MM.1S (cell line): ENCODE measurements around the gene PKN1.
A peak's percentile ranks its signal among the peaks of the same experiment; 100 is the strongest.

Source experiments
- DNase-seq: peaks from one replicate; pipeline ENCODE4 v3.0.0-alpha.2; 2015
- H2AFZ ChIP-seq: fragments of 300-600 bp; sonication (generic); 2 replicates; pipeline ENCODE4 v1.6.0; 2016; ENCODE audit warnings: antibody characterized with exemption, low read length
- H3F3A ChIP-seq: fragments of 300-600 bp; sonication (generic); 2 replicates; pipeline ENCODE4 v1.6.1; 2016; ENCODE audit warnings: mild to moderate bottlenecking, antibody characterized with exemption, low read length, moderate library complexity, mixed read lengths; ENCODE audit not compliant: insufficient read depth
- H3K27ac ChIP-seq: fragments of 300-600 bp; sonication (generic); 2 replicates; pipeline ENCODE4 v1.5.1; 2016; ENCODE audit warnings: mild to moderate bottlenecking, low read length
- H3K27me3 ChIP-seq: fragments of 300-600 bp; sonication (generic); replicated peaks from 2 replicates; pipeline ENCODE4 v1.6.0; 2016; ENCODE audit warnings: low read length; ENCODE audit not compliant: insufficient read depth
- H3K36me3 ChIP-seq: fragments of 300-600 bp; sonication (generic); replicated peaks from 2 replicates; pipeline ENCODE4 v1.6.1; 2016; ENCODE audit warnings: mild to moderate bottlenecking, low read length, mixed read lengths; ENCODE audit not compliant: insufficient read depth
- H3K4me1 ChIP-seq: fragments of 300-600 bp; sonication (generic); 2 replicates; pipeline ENCODE4 v1.6.1; 2016; ENCODE audit warnings: low read length, mixed read lengths
- H3K4me2 ChIP-seq: fragments of 300-600 bp; sonication (generic); 2 replicates; pipeline ENCODE4 v1.6.0; 2016; ENCODE audit warnings: low read depth, low read length
- H3K4me3 ChIP-seq: fragments of 300-600 bp; sonication (generic); 2 replicates; pipeline ENCODE4 v1.5.1; 2016; ENCODE audit warnings: low read length, mixed read lengths
- H3K79me2 ChIP-seq: fragments of 300-600 bp; sonication (generic); 2 replicates; pipeline ENCODE4 v1.6.1; 2016; ENCODE audit warnings: mixed run types, low read length, mixed read lengths
- H3K9ac ChIP-seq: fragments of 300-600 bp; sonication (generic); 2 replicates; pipeline ENCODE4 v1.6.1; 2016; ENCODE audit warnings: low read length, mixed read lengths
- H3K9me2 ChIP-seq: fragments of 300-600 bp; sonication (generic); replicated peaks from 2 replicates; pipeline ENCODE4 v1.6.1; 2016; ENCODE audit warnings: mild to moderate bottlenecking, low read length, mixed read lengths; ENCODE audit not compliant: insufficient read depth
- H3K9me3 ChIP-seq: fragments of 300-600 bp; sonication (generic); replicated peaks from 2 replicates; pipeline ENCODE4 v1.6.1; 2016; ENCODE audit warnings: mild to moderate bottlenecking, low read length, mixed read lengths; ENCODE audit not compliant: insufficient read depth
- H4K20me1 ChIP-seq: fragments of 300-600 bp; sonication (generic); 2 replicates; pipeline ENCODE4 v1.6.1; 2016; ENCODE audit warnings: mild to moderate bottlenecking, low read length, moderate library complexity, mixed read lengths; ENCODE audit not compliant: insufficient read depth
- EZH2 ChIP-seq: fragments of 300-600 bp; sonication (generic); optimal IDR thresholded peaks from 2 replicates; pipeline ENCODE3; 2017; ENCODE audit warnings: low read depth, mild to moderate bottlenecking, antibody characterized with exemption, low read length, mixed read lengths
- EZH2phosphoT487 ChIP-seq: fragments of 300-600 bp; sonication (generic); IDR thresholded peaks from 2 replicates; pipeline ENCODE4 v1.6.1; 2018; ENCODE audit warnings: antibody characterized with exemption, low read length
- TF ChIP-seq, protein P1 (sequence below): fragments of 300-600 bp; sonication (generic); IDR thresholded peaks from 2 replicates; pipeline ENCODE4 v1.5.1; 2016; ENCODE audit warnings: antibody characterized with exemption, low read length, mixed read lengths

The PKN1 gene

GRCh38 chr19:14517840-14518505 lies 84.9 kb downstream of the PKN1 start, which contains the start of gene DNAJB1:
Gene DNAJB1 (minus strand): TSS chr19:14518397. CDS start chr19:14518349, 48 bp downstream.
- peaks cover 30% of the 10 kb centered on the region for H3F3A ChIP-seq
- H3K9ac ChIP-seq, result peak within 1 kb of the TSS; percentile 96
- no peaks in the 10 kb centered on the region for H3K9me2 ChIP-seq
- no peaks in the 10 kb centered on the region for H3K9me3 ChIP-seq
- peak within 1 kb of the TSS; percentile 97 for H3K4me3 ChIP-seq
- DNase-seq, result peak; percentile 75
- peak within 1 kb of the TSS; percentile 89 for H2AFZ ChIP-seq
- H4K20me1 ChIP-seq, result peaks cover 19% of the 10 kb centered on the region
- TF ChIP-seq EZH2phosphoT487 (no peak), EZH2 (no peak)
- TF ChIP-seq, protein P1, sequence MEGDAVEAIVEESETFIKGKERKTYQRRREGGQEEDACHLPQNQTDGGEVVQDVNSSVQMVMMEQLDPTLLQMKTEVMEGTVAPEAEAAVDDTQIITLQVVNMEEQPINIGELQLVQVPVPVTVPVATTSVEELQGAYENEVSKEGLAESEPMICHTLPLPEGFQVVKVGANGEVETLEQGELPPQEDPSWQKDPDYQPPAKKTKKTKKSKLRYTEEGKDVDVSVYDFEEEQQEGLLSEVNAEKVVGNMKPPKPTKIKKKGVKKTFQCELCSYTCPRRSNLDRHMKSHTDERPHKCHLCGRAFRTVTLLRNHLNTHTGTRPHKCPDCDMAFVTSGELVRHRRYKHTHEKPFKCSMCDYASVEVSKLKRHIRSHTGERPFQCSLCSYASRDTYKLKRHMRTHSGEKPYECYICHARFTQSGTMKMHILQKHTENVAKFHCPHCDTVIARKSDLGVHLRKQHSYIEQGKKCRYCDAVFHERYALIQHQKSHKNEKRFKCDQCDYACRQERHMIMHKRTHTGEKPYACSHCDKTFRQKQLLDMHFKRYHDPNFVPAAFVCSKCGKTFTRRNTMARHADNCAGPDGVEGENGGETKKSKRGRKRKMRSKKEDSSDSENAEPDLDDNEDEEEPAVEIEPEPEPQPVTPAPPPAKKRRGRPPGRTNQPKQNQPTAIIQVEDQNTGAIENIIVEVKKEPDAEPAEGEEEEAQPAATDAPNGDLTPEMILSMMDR, result no peak
- H3K4me1 ChIP-seq, result peaks cover 16% of the 10 kb centered on the region
- peak within 1 kb of the TSS; percentile 100 for H3K4me2 ChIP-seq
- H3K36me3 ChIP-seq, result peaks cover 23% of the 10 kb centered on the region
- peak within 1 kb of the TSS; percentile 85 for H3K27ac ChIP-seq
- H3K79me2 ChIP-seq, result peaks cover 38% of the 10 kb centered on the region
- no peaks in the 10 kb centered on the region for H3K27me3 ChIP-seq

DNA sequence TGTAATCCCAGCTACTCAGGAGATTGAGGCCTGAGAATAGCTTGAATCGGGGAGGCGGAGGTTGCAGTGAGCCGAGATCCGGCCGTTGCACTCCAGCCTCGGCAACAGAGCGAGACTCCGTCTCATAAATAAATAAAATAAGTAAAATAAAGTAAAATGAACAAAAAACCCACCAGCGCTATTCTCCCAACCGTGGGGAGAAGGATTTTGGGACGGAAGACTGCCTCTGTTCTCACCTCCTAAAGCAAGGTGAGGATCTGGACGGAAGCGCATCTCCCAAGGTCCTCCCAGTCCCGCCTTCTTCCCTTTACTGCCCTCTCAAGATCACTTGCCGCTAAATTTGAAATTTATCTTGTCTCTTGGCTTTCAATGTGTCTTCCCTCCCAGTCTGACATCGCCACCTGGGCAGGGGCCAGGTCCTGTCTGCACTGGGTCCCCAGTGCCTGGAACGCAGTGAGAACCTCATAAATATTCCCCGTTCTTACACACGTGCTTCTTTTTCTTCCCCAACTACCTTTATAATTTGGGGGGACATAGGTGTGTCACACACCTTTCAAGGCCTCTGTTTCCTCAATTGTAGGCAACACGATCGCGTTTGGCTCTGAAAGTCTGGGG lies 86.2 kb downstream of the PKN1 start:
- H3K79me2 ChIP-seq, result peaks cover 38% of the 10 kb centered on the region
- H3K9me3 ChIP-seq, result no peaks in the 10 kb centered on the region
- H3K9ac ChIP-seq, result no peak overlapping the region
- peaks cover 18% of the 10 kb centered on the region for H3F3A ChIP-seq
- no peak overlapping the region for H3K27ac ChIP-seq
- no peak for TF ChIP-seq EZH2phosphoT487
- H2AFZ ChIP-seq, result no peak overlapping the region
- peaks cover 23% of the 10 kb centered on the region for H3K36me3 ChIP-seq
- peaks cover 16% of the 10 kb centered on the region for H3K4me1 ChIP-seq
- H3K4me2 ChIP-seq, result peak overlapping the region; percentile 58; the same call in 1 of the 2 replicates
- no peak for DNase-seq
- H3K9me2 ChIP-seq, result no peaks in the 10 kb centered on the region
- H4K20me1 ChIP-seq, result peaks cover 19% of the 10 kb centered on the region
- no peak overlapping the region for H3K4me3 ChIP-seq
- no peaks in the 10 kb centered on the region for H3K27me3 ChIP-seq

GRCh38 chr19:14519860-14520407 lies 86.8 kb downstream of the PKN1 start:
- DNase-seq, result no peak
- peaks cover 17% of the 10 kb centered on the region for H3K36me3 ChIP-seq

More at GRCh38 chr19:14519860-14520407, 86.8 kb downstream of the PKN1 start:
- no peak overlapping the region for H3K4me2 ChIP-seq
- H3K9ac ChIP-seq, result no peak overlapping the region
- TF ChIP-seq, protein P1, result no peak
- no peak for TF ChIP-seq EZH2
- TF ChIP-seq EZH2phosphoT487, result no peak
- peaks cover 32% of the 10 kb centered on the region for H3K79me2 ChIP-seq
- H4K20me1 ChIP-seq, result peaks cover 13% of the 10 kb centered on the region
- H3K4me3 ChIP-seq, result no peak overlapping the region
- no peaks in the 10 kb centered on the region for H3K27me3 ChIP-seq
- H3K9me2 ChIP-seq, result no peaks in the 10 kb centered on the region
- peaks cover 12% of the 10 kb centered on the region for H3F3A ChIP-seq
- H2AFZ ChIP-seq, result no peak overlapping the region
- no peak overlapping the region for H3K27ac ChIP-seq
- no peaks in the 10 kb centered on the region for H3K9me3 ChIP-seq
- H3K4me1 ChIP-seq, result peaks cover 16% of the 10 kb centered on the region
